PC-9 (cell line): Measurements from ENCODE around the gene PINLYP.

ENCODE experiments used
- CTCF ChIP-seq: fragments of 200-600 bp; sonication (generic); conservative IDR thresholded peaks from 2 replicates; pipeline ENCODE4 v1.6.1; 2017; ENCODE audit warnings: mixed run types, antibody characterized with exemption, mild to moderate bottlenecking, moderate library complexity
- EZH2 ChIP-seq: fragments of 200-600 bp; sonication (generic); IDR thresholded peaks from 2 replicates; pipeline ENCODE4 v1.8.0; 2017; ENCODE audit warnings: antibody characterized with exemption, low read depth

- TF ChIP-seq CTCF (no peak), EZH2 (no peak)
These were observed 36.7 kb upstream of the PINLYP start for GRCh38 chr19:43538922-43539321.
